Skin epidermis (tissue), 12 donors: ENCODE measurements around the gene DLGAP1.
A peak's percentile ranks its signal among the peaks of the same experiment; 100 is the strongest.
"Not testable (repeated sequence)": the region's sequence is repeated elsewhere in the genome, so short reads cannot be mapped to it uniquely, and the experiment has no call there.

Source experiments
- H3K27ac ChIP-seq, 21 experiments: fragments of 200-600 bp; sonication (generic) in 11 of 21; one replicate each; pipeline ENCODE4 v1.5.0; 2020; ENCODE audit warnings: mild to moderate bottlenecking in 3 of 21, inconsistent platforms in 2 of 21, moderate library complexity in 2 of 21
- H3K4me3 ChIP-seq, 7 experiments: fragments of 200-600 bp; sonication (generic) in 2 of 7; one replicate each; pipeline ENCODE4 v1.5.0; 2020; ENCODE audit warnings: inconsistent platforms in 2 of 7, mild to moderate bottlenecking in 2 of 7, moderate library complexity in 1 of 7

The DLGAP1 gene

GRCh38 chr18:4455113-4455811, at the start of gene DLGAP1:
DLGAP1 (minus strand) TSS chr18:4455307.
- Histone ChIP-seq H3K27ac (no peak within 1 kb of the TSS), H3K4me3 (peak within 1 kb of the TSS in 5 of 7 experiments; percentile 11 to 38 (median 34))

GRCh38 chr18:4494703-4495284, 39.7 kb upstream of the DLGAP1 start:
- H3K4me3 ChIP-seq, H3K27ac ChIP-seq: not testable (repeated sequence)

GRCh38 chr18:4468511-4468910, 13.4 kb upstream of the DLGAP1 start:
- Histone ChIP-seq H3K27ac (no peak overlapping the region), H3K4me3 (no peak overlapping the region)

GRCh38 chr18:4454537-4455112, 482 bp downstream of the DLGAP1 start:
- no peak overlapping the region for H3K27ac ChIP-seq
- H3K4me3 ChIP-seq: peak overlapping the region in 5 of 7 experiments; percentile 11 to 38 (median 34)

- Histone ChIP-seq H3K27ac (no peak overlapping the region), H3K4me3 (peak overlapping the region in 3 of 7 experiments; percentile 34 to 38 (median 36))
These were observed 1.1 kb downstream of the DLGAP1 start for GRCh38 chr18:4453874-4454536.

- Histone ChIP-seq H3K4me3 (no peak overlapping the region), H3K27ac (no peak overlapping the region)
These were observed 1.6 kb downstream of the DLGAP1 start for GRCh38 chr18:4453567-4453873.

- Histone ChIP-seq H3K27ac (no peak overlapping the region), H3K4me3 (no peak overlapping the region)
These were observed 4.9 kb downstream of the DLGAP1 start for GRCh38 chr18:4450065-4450658.

- no peak overlapping the region for H3K27ac ChIP-seq
- no peak overlapping the region for H3K4me3 ChIP-seq
These were observed 9.2 kb downstream of the DLGAP1 start for GRCh38 chr18:4445902-4446301.

GRCh38 chr18:4444306-4444705, 10.8 kb downstream of the DLGAP1 start:
- Histone ChIP-seq H3K27ac (no peak overlapping the region), H3K4me3 (no peak overlapping the region)

- H3K27ac ChIP-seq: no peak overlapping the region
- H3K4me3 ChIP-seq: no peak overlapping the region
These were observed 14.0 kb downstream of the DLGAP1 start for GRCh38 chr18:4441098-4441497.

- no peak overlapping the region for H3K27ac ChIP-seq
These were observed 16.2 kb downstream of the DLGAP1 start for GRCh38 chr18:4438938-4439337.

GRCh38 chr18:4433717-4434116, 21.4 kb downstream of the DLGAP1 start:
- Histone ChIP-seq H3K4me3 (no peak overlapping the region), H3K27ac (no peak overlapping the region)

More at GRCh38 chr18:4438938-4439337, 16.2 kb downstream of the DLGAP1 start:
- H3K4me3 ChIP-seq: no peak overlapping the region

GRCh38 chr18:4430836-4431235, 24.3 kb downstream of the DLGAP1 start:
- Histone ChIP-seq H3K4me3 (no peak overlapping the region), H3K27ac (no peak overlapping the region)

- Histone ChIP-seq H3K27ac (no peak overlapping the region), H3K4me3 (no peak overlapping the region)
These were observed 37.4 kb downstream of the DLGAP1 start for GRCh38 chr18:4417714-4418113.

- Histone ChIP-seq H3K4me3 (no peak overlapping the region), H3K27ac (no peak overlapping the region)
These were observed 38.1 kb downstream of the DLGAP1 start for GRCh38 chr18:4416976-4417375.

GRCh38 chr18:4412286-4412685, 42.8 kb downstream of the DLGAP1 start:
- H3K4me3 ChIP-seq: no peak overlapping the region
- no peak overlapping the region for H3K27ac ChIP-seq

- no peak overlapping the region for H3K4me3 ChIP-seq
- no peak overlapping the region for H3K27ac ChIP-seq
These were observed 48.3 kb downstream of the DLGAP1 start for GRCh38 chr18:4406856-4407255.

- Histone ChIP-seq H3K27ac (no peak overlapping the region), H3K4me3 (no peak overlapping the region)
These were observed 49.1 kb downstream of the DLGAP1 start for GRCh38 chr18:4405965-4406364.

GRCh38 chr18:4403836-4404235, 51.3 kb downstream of the DLGAP1 start:
- H3K27ac ChIP-seq: no peak overlapping the region
- H3K4me3 ChIP-seq: no peak overlapping the region

- no peak overlapping the region for H3K27ac ChIP-seq
These were observed 54.2 kb downstream of the DLGAP1 start for GRCh38 chr18:4400911-4401310.

GRCh38 chr18:4399929-4400328, 55.2 kb downstream of the DLGAP1 start:
- Histone ChIP-seq H3K27ac (no peak overlapping the region), H3K4me3 (no peak overlapping the region)

More at GRCh38 chr18:4400911-4401310, 54.2 kb downstream of the DLGAP1 start:
- H3K4me3 ChIP-seq: no peak overlapping the region
